GM12878 (cell line): Measurements from ENCODE around the gene FBXO33. TPM values are rescaled to one million over a fixed set of nuclear protein-coding genes. Genes with fewer than 3 reads are reported as not detected.

Experiments used
- ATAC-seq: fragments of 200-7000 bp; cut with Tn5 transposase; 3 replicates; pipeline ENCODE4 v1.9.1; 2020; ENCODE audit warnings: mild to moderate bottlenecking, moderate library complexity
- BruUV-seq: library from RNA; stranded (reverse); fragments of 400-500 nt; replicated peaks from 2 replicates; lab custom pipeline; 2021; lab: Mats Ljungman, UMichigan
- CTCF ChIA-PET: fragments of 300-600 bp; sonication (Branson Sonifier 250); formaldehyde crosslinking; extraction: SDS; loops from one replicate; lab custom pipeline; 2021; ENCODE audit warnings: inconsistent platforms; lab: Yijun Ruan, JAX
- POLR2A ChIA-PET: fragments of 350-600 bp; formaldehyde crosslinking; extraction: SDS; loops from one replicate; lab custom pipeline; 2021; ENCODE audit warnings: inconsistent platforms; lab: Charles Lee
- RAD21 ChIA-PET: fragments of 300-600 bp; sonication (Branson Sonifier 250); formaldehyde crosslinking; loops from one replicate; lab custom pipeline; 2023; ENCODE audit warnings: antibody characterized with exemption; ENCODE audit not compliant: unreplicated experiment; lab: Charles Lee
- SMC1A ChIA-PET: fragments of 300-600 bp; sonication (Branson Sonifier 250); formaldehyde crosslinking; loops from one replicate; lab custom pipeline; 2023; ENCODE audit not compliant: unreplicated experiment, uncharacterized antibody; lab: Charles Lee
- DNase-seq: peaks from one replicate; pipeline ENCODE4 v3.0.0-alpha.2; 2011; ENCODE audit warnings: low read depth, low spot score
- FAIRE-seq: peaks from 3 replicates; lab custom pipeline; 2011; peaks lifted over from hg19 to GRCh38; lab: Jason Lieb, UNC
- H2AFZ ChIP-seq: 2 replicates; pipeline ENCODE4 v1.6.0; 2011; ENCODE audit warnings: low read depth, low read length, control low read depth; ENCODE audit not compliant: control insufficient read depth
- H3K27ac ChIP-seq: 2 replicates; pipeline ENCODE4 v1.5.1; 2011; ENCODE audit warnings: control low read depth; ENCODE audit not compliant: control insufficient read depth, insufficient read depth
- H3K27me3 ChIP-seq, 2 experiments: replicated peaks in 1 of 2; 2 replicates each; pipeline versions ENCODE4 v1.6.0 to v1.6.1; 2011; ENCODE audit warnings: low read length in 1 of 2; ENCODE audit not compliant: control insufficient read depth in 2 of 2, insufficient read depth in 2 of 2
- H3K36me3 ChIP-seq, 2 experiments: 2 replicates each; pipeline ENCODE4 v1.5.1; 2011; ENCODE audit warnings: low read length in 1 of 2; ENCODE audit not compliant: control insufficient read depth in 2 of 2, insufficient read depth in 2 of 2
- H3K4me1 ChIP-seq: 2 replicates; pipeline ENCODE4 v1.6.1; 2011; ENCODE audit warnings: mild to moderate bottlenecking, low read length, moderate library complexity, mixed read lengths; ENCODE audit not compliant: control insufficient read depth, insufficient read depth
- H3K4me2 ChIP-seq: 2 replicates; pipeline ENCODE4 v1.6.0; 2011; ENCODE audit warnings: control low read depth; ENCODE audit not compliant: control insufficient read depth, insufficient read depth
- H3K4me3 ChIP-seq: fragments of 200-600 bp; sonication (generic); 2 replicates; pipeline ENCODE4 v1.5.1; 2016
- H3K79me2 ChIP-seq: 2 replicates; pipeline ENCODE4 v1.6.0; 2011; ENCODE audit warnings: low read length; ENCODE audit not compliant: control insufficient read depth, insufficient read depth
- H3K9ac ChIP-seq: 2 replicates; pipeline ENCODE4 v1.8.0; 2011; ENCODE audit warnings: low read length, control low read depth, mixed read lengths; ENCODE audit not compliant: control insufficient read depth, insufficient read depth
- H3K9me3 ChIP-seq: replicated peaks from 3 replicates; pipeline ENCODE4 v1.5.1; 2011; ENCODE audit warnings: mild to moderate bottlenecking, low read length; ENCODE audit not compliant: control insufficient read depth, insufficient read depth
- H4K20me1 ChIP-seq: 2 replicates; pipeline ENCODE4 v1.6.0; 2011; ENCODE audit not compliant: control insufficient read depth, insufficient read depth
- BACH1 ChIP-seq: fragments of 450-650 bp; IDR thresholded peaks from 2 replicates; pipeline ENCODE4 v1.6.1; 2017; ENCODE audit warnings: mild to moderate bottlenecking, borderline replicate concordance
- BHLHE40 ChIP-seq, 2 experiments: fragments of 450-650 bp in 1 of 2; IDR thresholded peaks; 2 replicates each; pipeline ENCODE4 v1.6.1; 2011 to 2017; ENCODE audit warnings: low read depth in 2 of 2, borderline replicate concordance in 1 of 2, improper control_type of control experiment in 1 of 2, low read length in 1 of 2, mild to moderate bottlenecking in 1 of 2
- BRCA1 ChIP-seq: IDR thresholded peaks from 2 replicates; pipeline ENCODE4 v1.6.1; 2011; ENCODE audit warnings: low read depth, low read length, improper control_type of control experiment
- GABPA ChIP-seq: IDR thresholded peaks from 2 replicates; pipeline ENCODE4 v1.6.1; 2014; ENCODE audit warnings: antibody characterized with exemption, low read depth, mild to moderate bottlenecking, inconsistent platforms
- HCFC1 ChIP-seq: fragments of 150-350 bp; IDR thresholded peaks from 2 replicates; pipeline ENCODE4 v1.6.1; 2014; ENCODE audit warnings: low read length
- MEF2B ChIP-seq: fragments of 450-650 bp; IDR thresholded peaks from 2 replicates; pipeline ENCODE4 v1.6.1; 2018; ENCODE audit warnings: mild to moderate bottlenecking, moderate library complexity; ENCODE audit not compliant: partially characterized antibody, poor library complexity, severe bottlenecking
- NBN ChIP-seq: fragments of 450-650 bp; IDR thresholded peaks from 2 replicates; pipeline ENCODE4 v1.6.1; 2016
- NFIC ChIP-seq: IDR thresholded peaks from 2 replicates; pipeline ENCODE4 v1.6.1; 2012; ENCODE audit warnings: low read depth, mild to moderate bottlenecking, inconsistent platforms, low read length, moderate library complexity
- NFXL1 ChIP-seq: fragments of 450-650 bp; IDR thresholded peaks from 2 replicates; pipeline ENCODE4 v1.6.1; 2017; ENCODE audit warnings: antibody characterized with exemption, mild to moderate bottlenecking, borderline replicate concordance
- PAX5 ChIP-seq: IDR thresholded peaks from 2 replicates; pipeline ENCODE4 v1.6.1; 2011; ENCODE audit warnings: low read depth, low read length, borderline replicate concordance
- USF1 ChIP-seq: IDR thresholded peaks from 2 replicates; pipeline ENCODE4 v1.6.1; 2011; ENCODE audit warnings: borderline replicate concordance, low read depth, mild to moderate bottlenecking, moderate library complexity, mixed read lengths, low read length; ENCODE audit not compliant: insufficient read depth; ENCODE audit errors: extremely low read length
- WRNIP1 ChIP-seq: IDR thresholded peaks from 2 replicates; pipeline ENCODE4 v1.6.1; 2011; ENCODE audit warnings: low read depth, low read length, improper control_type of control experiment, borderline replicate concordance
- ZNF384 ChIP-seq: IDR thresholded peaks from 2 replicates; pipeline ENCODE4 v1.6.1; 2012; ENCODE audit warnings: low read depth, mild to moderate bottlenecking, low read length, improper control_type of control experiment, borderline replicate concordance
- ZZZ3 ChIP-seq: IDR thresholded peaks from 2 replicates; pipeline ENCODE4 v1.6.1; 2011; ENCODE audit warnings: low read depth; ENCODE audit not compliant: control insufficient read depth, insufficient read length
- WGBS: methylation state at CpG from one replicate; pipeline ENCODE4 v1.1.6; 2016; ENCODE audit warnings: low lambda C conversion rate; ENCODE audit not compliant: insufficient replicate concordance, insufficient coverage; ENCODE audit errors: missing lambda C conversion rate; 5-methylcytosine and 5-hydroxymethylcytosine counted together
- in situ Hi-C: fragments of 300-500 bp; cut with MboI; formaldehyde crosslinking; loops from 9 replicates; pipeline ENCODE4 v1.14.3; 2018; ENCODE audit warnings: mixed read lengths
- intact Hi-C: fragments of 100-400 bp; cut with micrococcal nuclease; formaldehyde crosslinking; loops from one replicate; pipeline ENCODE4 v1.14.2; 2022; ENCODE audit not compliant: unreplicated experiment
- polyA plus RNA-seq, 11 experiments: library from polyadenylated mRNA; depleted of rRNA in 4 of 11; unstranded in 6 of 11; stranded (reverse) in 5 of 11; fragments of >200 nt; fragmentation: Nextera tagmentation in 4 of 11; fragmentation: Illumina TruSeq in 1 of 11; extraction: Ambion mirVana in 4 of 11; extraction: Trizol in 1 of 11; gene quantifications; 1 replicate in 1 of 11; 2 replicates in 10 of 11; pipeline versions ENCODE4 v1.2.1 to v1.2.3, GENCODE V29; 2011 to 2016; ENCODE audit warnings: inconsistent platforms in 2 of 11, missing spikeins in 2 of 11, low read depth in 1 of 11
- total RNA-seq, 4 experiments: library from RNA; depleted of rRNA in 3 of 4; stranded (reverse); fragments of >200 nt in 3 of 4; fragmentation: Illumina TruSeq in 1 of 4; extraction: Trizol in 1 of 4; gene quantifications; 2 replicates each; pipeline versions ENCODE4 v1.2.1 to v1.2.3, GENCODE V29; 2013 to 2021
- TF ChIP-seq, protein P1 (sequence below): IDR thresholded peaks from 2 replicates; pipeline ENCODE4 v1.6.1; 2012; ENCODE audit warnings: improper control_type of control experiment, low read depth, low read length; ENCODE audit not compliant: insufficient replicate concordance

Gene FBXO33
- total and polyA plus RNA-seq, 10 of the 15 experiments (the other 5 are each of a cell fraction or from before 2014, with no cell fraction given): 4.7 to 56.9 (median 19.6) TPM

DNA sequence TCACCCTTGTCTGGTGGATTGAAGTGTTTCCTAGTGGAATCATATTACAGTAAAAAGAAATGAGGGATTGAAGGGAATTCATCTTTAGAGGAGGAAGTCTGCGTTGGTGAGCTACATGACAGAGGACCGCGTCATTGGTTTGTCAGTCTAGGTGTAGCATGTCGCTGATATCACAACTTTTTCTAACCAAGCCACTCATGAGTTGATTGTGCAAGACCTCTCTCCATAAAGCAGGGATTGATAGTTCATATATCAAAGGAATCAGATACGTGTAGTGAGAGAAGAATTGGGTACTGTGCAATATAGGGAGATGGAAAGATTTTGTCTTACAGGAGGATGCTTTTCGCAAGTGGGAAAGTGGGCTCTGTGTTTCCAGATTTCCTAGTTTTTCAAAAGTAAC, 3.0 kb upstream of the FBXO33 start (continued):
- TF ChIP-seq, protein P1, sequence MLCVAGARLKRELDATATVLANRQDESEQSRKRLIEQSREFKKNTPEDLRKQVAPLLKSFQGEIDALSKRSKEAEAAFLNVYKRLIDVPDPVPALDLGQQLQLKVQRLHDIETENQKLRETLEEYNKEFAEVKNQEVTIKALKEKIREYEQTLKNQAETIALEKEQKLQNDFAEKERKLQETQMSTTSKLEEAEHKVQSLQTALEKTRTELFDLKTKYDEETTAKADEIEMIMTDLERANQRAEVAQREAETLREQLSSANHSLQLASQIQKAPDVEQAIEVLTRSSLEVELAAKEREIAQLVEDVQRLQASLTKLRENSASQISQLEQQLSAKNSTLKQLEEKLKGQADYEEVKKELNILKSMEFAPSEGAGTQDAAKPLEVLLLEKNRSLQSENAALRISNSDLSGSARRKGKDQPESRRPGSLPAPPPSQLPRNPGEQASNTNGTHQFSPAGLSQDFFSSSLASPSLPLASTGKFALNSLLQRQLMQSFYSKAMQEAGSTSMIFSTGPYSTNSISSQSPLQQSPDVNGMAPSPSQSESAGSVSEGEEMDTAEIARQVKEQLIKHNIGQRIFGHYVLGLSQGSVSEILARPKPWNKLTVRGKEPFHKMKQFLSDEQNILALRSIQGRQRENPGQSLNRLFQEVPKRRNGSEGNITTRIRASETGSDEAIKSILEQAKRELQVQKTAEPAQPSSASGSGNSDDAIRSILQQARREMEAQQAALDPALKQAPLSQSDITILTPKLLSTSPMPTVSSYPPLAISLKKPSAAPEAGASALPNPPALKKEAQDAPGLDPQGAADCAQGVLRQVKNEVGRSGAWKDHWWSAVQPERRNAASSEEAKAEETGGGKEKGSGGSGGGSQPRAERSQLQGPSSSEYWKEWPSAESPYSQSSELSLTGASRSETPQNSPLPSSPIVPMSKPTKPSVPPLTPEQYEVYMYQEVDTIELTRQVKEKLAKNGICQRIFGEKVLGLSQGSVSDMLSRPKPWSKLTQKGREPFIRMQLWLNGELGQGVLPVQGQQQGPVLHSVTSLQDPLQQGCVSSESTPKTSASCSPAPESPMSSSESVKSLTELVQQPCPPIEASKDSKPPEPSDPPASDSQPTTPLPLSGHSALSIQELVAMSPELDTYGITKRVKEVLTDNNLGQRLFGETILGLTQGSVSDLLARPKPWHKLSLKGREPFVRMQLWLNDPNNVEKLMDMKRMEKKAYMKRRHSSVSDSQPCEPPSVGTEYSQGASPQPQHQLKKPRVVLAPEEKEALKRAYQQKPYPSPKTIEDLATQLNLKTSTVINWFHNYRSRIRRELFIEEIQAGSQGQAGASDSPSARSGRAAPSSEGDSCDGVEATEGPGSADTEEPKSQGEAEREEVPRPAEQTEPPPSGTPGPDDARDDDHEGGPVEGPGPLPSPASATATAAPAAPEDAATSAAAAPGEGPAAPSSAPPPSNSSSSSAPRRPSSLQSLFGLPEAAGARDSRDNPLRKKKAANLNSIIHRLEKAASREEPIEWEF: no peak
- no peak for TF ChIP-seq NFIC

DNA sequence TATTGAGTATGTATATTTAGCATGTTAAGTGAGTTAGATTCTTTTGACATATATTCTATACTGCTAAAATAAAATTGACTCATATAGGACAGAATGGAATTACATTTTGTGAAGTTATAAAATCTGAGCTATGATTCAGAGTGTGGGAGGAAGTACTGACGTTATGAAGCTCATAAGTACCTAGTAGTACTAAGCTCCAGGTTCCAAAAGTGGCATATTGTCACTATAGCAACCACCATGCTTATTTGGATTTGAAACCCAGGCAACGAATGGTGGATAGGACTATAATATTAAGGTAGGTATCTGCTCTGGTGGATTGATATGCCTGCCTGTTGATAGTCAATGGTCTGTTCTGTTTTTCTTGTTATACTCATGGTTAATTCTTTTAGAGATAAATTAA, 2.2 kb upstream of the FBXO33 start:
- DNase-seq (no peak), FAIRE-seq (no peak), ATAC-seq (no peak)
- H3K27ac ChIP-seq: no peak overlapping the region
- H3K36me3 ChIP-seq: no peaks in the 10 kb centered on the region
- in situ Hi-C loops: no loop called here
- 20% methylated on average over 2 of the region's 2 CpGs for WGBS
- no peak overlapping the region for H3K4me3 ChIP-seq
- no peak overlapping the region for H3K4me2 ChIP-seq
- RAD21 ChIA-PET: interaction anchor here (0.6 to 9.4 kb wide), 13 partner anchors 9 to 264 kb away, joined by 3 to 159 read pairs (median 4); partner anchors contain the start of gene TRAPPC6B
- BruUV-seq: no TSS peak
- no peaks in the 10 kb centered on the region for H3K27me3 ChIP-seq
- no peaks in the 10 kb centered on the region for H4K20me1 ChIP-seq
- intact Hi-C loops: no loop called here
- POLR2A ChIA-PET: interaction anchor here (1.0 to 9.1 kb wide), 8 partner anchors 7 to 167 kb away, joined by 3 to 159 read pairs (median 8); no protein-coding TSS in a partner anchor
- no peak overlapping the region for H2AFZ ChIP-seq
- SMC1A ChIA-PET: interaction anchor here (0.6 to 8.1 kb wide), 10 partner anchors 8 to 203 kb away, joined by 3 to 182 read pairs (median 12); no protein-coding TSS in a partner anchor
- H3K79me2 ChIP-seq: peaks cover 24% of the 10 kb centered on the region
- H3K9ac ChIP-seq: no peak overlapping the region
- CTCF ChIA-PET: interaction anchor here (0.8 to 7.8 kb wide), 8 partner anchors 10 to 264 kb away, joined by 3 to 84 read pairs (median 11); partner anchors contain the start of gene TRAPPC6B
- peaks cover 9% of the 10 kb centered on the region for H3K4me1 ChIP-seq
- no peaks in the 10 kb centered on the region; the same call in 2 of the 3 replicates for H3K9me3 ChIP-seq
- TF ChIP-seq BHLHE40 (IDR thresholded peaks at IDR 0.05; ENCODE audit: borderline replicate concordance in 1 of 2, low read depth in 2 of 2, low read length in 1 of 2) (no peak), HCFC1 (no peak), USF1 (no peak), PAX5 (no peak), NFIC (no peak), GABPA (no peak), WRNIP1 (no peak), BACH1 (no peak), MEF2B (no peak), ZZZ3 (no peak), NBN (no peak), NFXL1 (no peak), BRCA1 (no peak), ZNF384 (no peak)
